Thyroid gland (tissue), 4 donors: ENCODE results near the gene ANAPC2.

ENCODE experiments used
- CTCF ChIP-seq, 6 experiments: fragments of 200-600 bp in 3 of 6; fragments of 450-650 bp in 3 of 6; sonication (generic) in 3 of 6; IDR thresholded peaks; one replicate each; pipeline ENCODE4 v1.5.1; 2016 to 2019; ENCODE audit warnings: antibody characterized with exemption in 6 of 6, mild to moderate bottlenecking in 2 of 6, inconsistent platforms in 1 of 6, moderate library complexity in 1 of 6
- POLR2A ChIP-seq, 2 donors: fragments of 450-650 bp; IDR thresholded peaks; one replicate each; pipeline ENCODE4 v1.6.1; 2017; ENCODE audit warnings: antibody characterized with exemption in 2 of 2, mild to moderate bottlenecking in 2 of 2, moderate library complexity in 1 of 2

DNA sequence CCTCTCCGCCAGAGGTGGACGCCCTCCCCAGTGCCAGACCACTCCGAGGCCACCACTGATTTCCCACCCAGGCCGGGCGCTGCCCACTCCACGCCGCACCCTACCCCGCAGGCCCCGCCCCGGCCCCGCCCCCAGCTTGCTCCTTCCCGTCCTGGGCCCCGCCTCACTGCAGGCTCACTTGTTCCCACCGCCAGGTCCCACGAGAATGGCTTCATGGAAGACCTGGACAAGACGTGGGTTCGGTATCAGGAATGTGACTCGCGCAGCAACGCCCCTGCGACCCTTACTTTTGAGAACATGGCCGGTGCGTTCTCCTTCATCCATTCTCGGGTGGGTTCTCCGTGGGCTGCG is 25.0 kb downstream of the ANAPC2 start:
- TF ChIP-seq CTCF (IDR thresholded peaks at IDR 0.05) (no peak), POLR2A (IDR thresholded peaks at IDR 0.05) (no peak)
